ENCODE results near the gene PSMD1. TPM values are rescaled to one million over a fixed set of nuclear protein-coding genes. Genes with fewer than 3 reads are reported as not detected.

Gene PSMD1
- total and polyA plus RNA-seq, 2 of the 8 experiments (the other 6 are each of a cell fraction or from before 2014, with no cell fraction given): 179 to 272 TPM

- no peak for FAIRE-seq
- CTCF ChIA-PET (ENCODE audit: partially characterized antibody): interaction anchor here (1.4 to 2.0 kb wide), 2 partner anchors 19 to 183 kb away, joined by 3 to 11 read pairs; no protein-coding TSS in a partner anchor
- 87% methylated on average over 2 of the region's 2 CpGs; no CpG with 5 or more reads in 1 of the 2 experiments for WGBS, 2 experiments (ENCODE audit: extremely low coverage in 1 of 2, insufficient coverage in 1 of 2, insufficient read length in 1 of 2, insufficient replicate concordance in 2 of 2, low coverage in 1 of 2, low lambda C conversion rate in 2 of 2, missing lambda C conversion rate in 1 of 2)
- TF ChIP-seq SRF (IDR thresholded peaks at IDR 0.05; ENCODE audit: low read depth, low read length): no peak
- TF ChIP-seq GTF2F1 (IDR thresholded peaks at IDR 0.05; ENCODE audit: borderline replicate concordance, low read depth, low read length): no peak
- no peak for TF ChIP-seq KDM4A (IDR thresholded peaks at IDR 0.05; ENCODE audit: low read depth, low read length, severe bottlenecking)
- TF ChIP-seq CTBP2 (IDR thresholded peaks at IDR 0.05; ENCODE audit: borderline replicate concordance, insufficient read depth, insufficient read length, low read length): no peak
- no peak for TF ChIP-seq CHD2 (IDR thresholded peaks at IDR 0.05; ENCODE audit: low read length)
- no peak for TF ChIP-seq NANOG (IDR thresholded peaks at IDR 0.05; ENCODE audit: insufficient read depth, low read depth, low read length, poor library complexity, severe bottlenecking)
- TF ChIP-seq HDAC2 (IDR thresholded peaks at IDR 0.05; ENCODE audit: borderline replicate concordance in 1 of 2, low read depth in 2 of 2, low read length in 2 of 2): no peak
- no peak for TF ChIP-seq CHD1 (IDR thresholded peaks at IDR 0.05; ENCODE audit: low read depth, low read length)
- no peak for TF ChIP-seq FOSL1 (IDR thresholded peaks at IDR 0.05; ENCODE audit: insufficient read depth, low read depth, low read length)
- TF ChIP-seq SIRT6 (IDR thresholded peaks at IDR 0.05; ENCODE audit: low read length): no peak
- TF ChIP-seq ZNF274 (IDR thresholded peaks at IDR 0.05; ENCODE audit: borderline replicate concordance, extremely low read depth, low read length): no peak
- no peak for TF ChIP-seq KDM5A (IDR thresholded peaks at IDR 0.05; ENCODE audit: low read length)
- no peak for TF ChIP-seq KDM1A (IDR thresholded peaks at IDR 0.05; ENCODE audit: borderline replicate concordance, low read length)
- TF ChIP-seq ASH2L (IDR thresholded peaks at IDR 0.05; ENCODE audit: low read length): no peak
Measured at GRCh38 chr2:231211486-231211885, 154.8 kb downstream of the PSMD1 start.

More at GRCh38 chr2:231211486-231211885, 154.8 kb downstream of the PSMD1 start:
- H4K8ac ChIP-seq (ENCODE audit: extremely low read depth, insufficient read depth, low read length): no peak overlapping the region
- no peak overlapping the region for H2AFZ ChIP-seq (ENCODE audit: low read length)
- H3K4ac ChIP-seq (replicated peaks; ENCODE audit: insufficient read length, low read depth, low read length): no peak overlapping the region
- H3K18ac ChIP-seq (ENCODE audit: extremely low read depth, low read length): no peak overlapping the region
- H3K4me1 ChIP-seq (replicated peaks in 1 of 4; ENCODE audit: control insufficient read depth in 3 of 4, insufficient read depth in 4 of 4, low read length in 3 of 4): no peaks in the 10 kb centered on the region
- H3K79me2 ChIP-seq (ENCODE audit: control insufficient read depth in 1 of 2, insufficient read depth in 2 of 2, low read length in 2 of 2): no peaks in the 10 kb centered on the region
- H3K79me1 ChIP-seq (ENCODE audit: low read depth, low read length): no peaks in the 10 kb centered on the region
- no peak overlapping the region for H2BK12ac ChIP-seq (ENCODE audit: low read depth, low read length)
- H2BK120ac ChIP-seq (replicated peaks; ENCODE audit: low read depth, low read length): no peak overlapping the region
- peaks cover 2 to 40% (median 17%) of the 10 kb centered on the region in 4 experiments; a peak in 7 of 8 replicates for H3K36me3 ChIP-seq (ENCODE audit: control insufficient read depth in 2 of 4, insufficient read depth in 4 of 4, low read length in 3 of 4)
- no peak overlapping the region for H3K23ac ChIP-seq (ENCODE audit: insufficient read length)
- H3K9me3 ChIP-seq (ENCODE audit: insufficient read depth in 2 of 2, low read depth in 1 of 2, low read length in 1 of 2): no peaks in the 10 kb centered on the region
- no peak overlapping the region for H3K56ac ChIP-seq (replicated peaks; ENCODE audit: insufficient read length, low read depth, low read length)
- H2BK15ac ChIP-seq (ENCODE audit: low read length): no peak overlapping the region
- H3K14ac ChIP-seq (ENCODE audit: insufficient read length): no peak overlapping the region
- no peak overlapping the region for H3K4me3 ChIP-seq (ENCODE audit: extremely low read depth in 1 of 4, insufficient read depth in 2 of 4, low read depth in 3 of 4, low read length in 4 of 4)
- POLR2A ChIA-PET (ENCODE audit: partially characterized antibody): no interaction called here
- H3K4me2 ChIP-seq (ENCODE audit: insufficient read depth in 1 of 2, low read depth in 2 of 2, low read length in 2 of 2): no peak overlapping the region
- no peaks in the 10 kb centered on the region for H4K20me1 ChIP-seq (replicated peaks in 1 of 2; ENCODE audit: control insufficient read depth in 1 of 2, insufficient read depth in 2 of 2, low read length in 2 of 2)
- H3K27me3 ChIP-seq (replicated peaks in 1 of 4; ENCODE audit: control insufficient read depth in 3 of 4, extremely low read depth in 1 of 4, insufficient read depth in 3 of 4, low read length in 3 of 4): no peaks in the 10 kb centered on the region
- H2AK5ac ChIP-seq (ENCODE audit: low read depth, low read length): no peak overlapping the region
- no peak overlapping the region for H4K5ac ChIP-seq (ENCODE audit: insufficient read length, low read depth, low read length)
- H4K91ac ChIP-seq (replicated peaks; ENCODE audit: insufficient read length, low read length): no peak overlapping the region
- H3K23me2 ChIP-seq (ENCODE audit: low read depth, low read length): no peaks in the 10 kb centered on the region
- no peak overlapping the region for H3K9ac ChIP-seq (replicated peaks in 1 of 4; ENCODE audit: extremely low read depth in 1 of 4, low read depth in 3 of 4, low read length in 3 of 4)
- no peak for DNase-seq (ENCODE audit: low read depth in 1 of 2, low spot score in 2 of 2)
- no peak overlapping the region for H3K27ac ChIP-seq (ENCODE audit: low read depth, low read length)
- no peak overlapping the region for H2BK20ac ChIP-seq (ENCODE audit: low read length)
- no peak overlapping the region for H2BK5ac ChIP-seq (ENCODE audit: low read depth, low read length)
